ENCODE measurements around the gene SYNDIG1. TPM values are rescaled to one million over a fixed set of nuclear protein-coding genes. Genes with fewer than 3 reads are reported as not detected.

Gene SYNDIG1
- total and polyA plus RNA-seq, 2 donors (not counting 1 experiment from before 2014, with no cell fraction given): not detected

- 83% methylated on average over 1 of the region's 2 CpGs for WGBS (ENCODE audit: insufficient coverage)
- no peak overlapping the region for H2AFZ ChIP-seq (ENCODE audit: insufficient read depth, low read depth, low read length, poor library complexity, severe bottlenecking)
- Mint-ChIP-seq H3K27ac (no peak overlapping the region), H3K4me1 (no peaks in the 10 kb centered on the region), H3K4me3 (no peak overlapping the region), H3K9me3 (ENCODE audit: insufficient read depth) (no peaks in the 10 kb centered on the region), H3K27me3 (no peaks in the 10 kb centered on the region)
- ChIA-PET POLR2A (no interaction called here), CTCF (no interaction called here)
- H3K27me3 ChIP-seq (replicated peaks in 1 of 4; ENCODE audit: control extremely low read depth in 1 of 4, control insufficient read depth in 3 of 4, insufficient read depth in 4 of 4, low read length in 3 of 4): no peaks in the 10 kb centered on the region
- no peaks in the 10 kb centered on the region for H3K36me3 ChIP-seq (replicated peaks in 1 of 2; ENCODE audit: control extremely low read depth in 1 of 2, control insufficient read depth in 1 of 2, extremely low read depth in 1 of 2, insufficient read depth in 2 of 2, low read length in 1 of 2)
- H3K9ac ChIP-seq (ENCODE audit: low read length): no peak overlapping the region
- no peak overlapping the region for H3K4me2 ChIP-seq (replicated peaks; ENCODE audit: low read depth, low read length, poor library complexity, severe bottlenecking)
- no peak overlapping the region for H3K4me3 ChIP-seq (ENCODE audit: control extremely low read depth in 1 of 5, extremely low read depth in 1 of 5, insufficient read depth in 1 of 5, low read depth in 2 of 5, low read length in 4 of 5)
- H3K9me3 ChIP-seq (ENCODE audit: control extremely low read depth in 1 of 3, control insufficient read depth in 2 of 3, insufficient read depth in 1 of 3, low read length in 2 of 3): no peaks in the 10 kb centered on the region
- TF ChIP-seq, protein P1, sequence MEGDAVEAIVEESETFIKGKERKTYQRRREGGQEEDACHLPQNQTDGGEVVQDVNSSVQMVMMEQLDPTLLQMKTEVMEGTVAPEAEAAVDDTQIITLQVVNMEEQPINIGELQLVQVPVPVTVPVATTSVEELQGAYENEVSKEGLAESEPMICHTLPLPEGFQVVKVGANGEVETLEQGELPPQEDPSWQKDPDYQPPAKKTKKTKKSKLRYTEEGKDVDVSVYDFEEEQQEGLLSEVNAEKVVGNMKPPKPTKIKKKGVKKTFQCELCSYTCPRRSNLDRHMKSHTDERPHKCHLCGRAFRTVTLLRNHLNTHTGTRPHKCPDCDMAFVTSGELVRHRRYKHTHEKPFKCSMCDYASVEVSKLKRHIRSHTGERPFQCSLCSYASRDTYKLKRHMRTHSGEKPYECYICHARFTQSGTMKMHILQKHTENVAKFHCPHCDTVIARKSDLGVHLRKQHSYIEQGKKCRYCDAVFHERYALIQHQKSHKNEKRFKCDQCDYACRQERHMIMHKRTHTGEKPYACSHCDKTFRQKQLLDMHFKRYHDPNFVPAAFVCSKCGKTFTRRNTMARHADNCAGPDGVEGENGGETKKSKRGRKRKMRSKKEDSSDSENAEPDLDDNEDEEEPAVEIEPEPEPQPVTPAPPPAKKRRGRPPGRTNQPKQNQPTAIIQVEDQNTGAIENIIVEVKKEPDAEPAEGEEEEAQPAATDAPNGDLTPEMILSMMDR (IDR thresholded peaks at IDR 0.05): no peak
- no peak for TF ChIP-seq EZH2 (IDR thresholded peaks at IDR 0.05; ENCODE audit: borderline replicate concordance, insufficient read depth, low read depth, low read length, poor library complexity, severe bottlenecking)
- H4K20me1 ChIP-seq (ENCODE audit: control insufficient read depth, insufficient read depth, low read length, poor library complexity, severe bottlenecking): no peaks in the 10 kb centered on the region
- intact Hi-C loops (cut with micrococcal nuclease): no loop called here
- H3K4me1 ChIP-seq (ENCODE audit: control insufficient read depth in 2 of 2, insufficient read depth in 2 of 2, low read length in 2 of 2): no peaks in the 10 kb centered on the region
- no peak overlapping the region for H3K27ac ChIP-seq (ENCODE audit: low read length in 2 of 2)
- H3K79me2 ChIP-seq (ENCODE audit: control insufficient read depth, insufficient read depth, low read length): no peaks in the 10 kb centered on the region
- ATAC-seq (ENCODE audit: low read depth): no peak
- no peak for DNase-seq
Measured at GRCh38 chr20:24636626-24637025, 167.2 kb downstream of the SYNDIG1 start.

GRCh38 chr20:24637087-24637486 is 167.7 kb downstream of the SYNDIG1 start:
- Mint-ChIP-seq H3K4me3 (no peak overlapping the region), H3K27me3 (no peaks in the 10 kb centered on the region), H3K9me3 (ENCODE audit: insufficient read depth) (no peaks in the 10 kb centered on the region), H3K27ac (no peak overlapping the region), H3K4me1 (no peaks in the 10 kb centered on the region)
- H3K27ac ChIP-seq (ENCODE audit: low read length in 2 of 2): no peak overlapping the region
- POLR2A ChIA-PET: no interaction called here
- no peak overlapping the region for H3K4me2 ChIP-seq (replicated peaks; ENCODE audit: low read depth, low read length, poor library complexity, severe bottlenecking)
- intact Hi-C loops (cut with micrococcal nuclease): no loop called here
- ATAC-seq (ENCODE audit: low read depth): no peak
- WGBS (ENCODE audit: insufficient coverage): 83% methylated on average over 2 of the region's 4 CpGs
- no peaks in the 10 kb centered on the region for H3K36me3 ChIP-seq (replicated peaks in 1 of 2; ENCODE audit: control extremely low read depth in 1 of 2, control insufficient read depth in 1 of 2, extremely low read depth in 1 of 2, insufficient read depth in 2 of 2, low read length in 1 of 2)
- no peak overlapping the region for H3K4me3 ChIP-seq (ENCODE audit: control extremely low read depth in 1 of 5, extremely low read depth in 1 of 5, insufficient read depth in 1 of 5, low read depth in 2 of 5, low read length in 4 of 5)
- no peaks in the 10 kb centered on the region for H3K4me1 ChIP-seq (ENCODE audit: control insufficient read depth in 2 of 2, insufficient read depth in 2 of 2, low read length in 2 of 2)
- no peak for DNase-seq
- no peaks in the 10 kb centered on the region for H3K79me2 ChIP-seq (ENCODE audit: control insufficient read depth, insufficient read depth, low read length)
- H3K27me3 ChIP-seq (replicated peaks in 1 of 4; ENCODE audit: control extremely low read depth in 1 of 4, control insufficient read depth in 3 of 4, insufficient read depth in 4 of 4, low read length in 3 of 4): no peaks in the 10 kb centered on the region
- H2AFZ ChIP-seq (ENCODE audit: insufficient read depth, low read depth, low read length, poor library complexity, severe bottlenecking): no peak overlapping the region
- H3K9me3 ChIP-seq (ENCODE audit: control extremely low read depth in 1 of 3, control insufficient read depth in 2 of 3, insufficient read depth in 1 of 3, low read length in 2 of 3): no peaks in the 10 kb centered on the region
- no peaks in the 10 kb centered on the region for H4K20me1 ChIP-seq (ENCODE audit: control insufficient read depth, insufficient read depth, low read length, poor library complexity, severe bottlenecking)
- CTCF ChIA-PET: no interaction called here
- no peak overlapping the region for H3K9ac ChIP-seq (ENCODE audit: low read length)
- TF ChIP-seq EZH2 (IDR thresholded peaks at IDR 0.05; ENCODE audit: borderline replicate concordance, insufficient read depth, low read depth, low read length, poor library complexity, severe bottlenecking): no peak
- TF ChIP-seq, protein P1 (IDR thresholded peaks at IDR 0.05): no peak
